A549 (cell line): ENCODE measurements around the gene PREX1. TPM values are rescaled to one million over a fixed set of nuclear protein-coding genes. Genes with fewer than 3 reads are reported as not detected.

ENCODE experiments used
- ATAC-seq, 2 experiments: fragments of 200-7000 bp in 1 of 2; fragments of >200 bp in 1 of 2; cut with Nextera tagmentation in 1 of 2; cut with Tn5 transposase in 1 of 2; 3 replicates each; pipeline versions ENCODE4 v1.8.0 to v1.9.1; 2018 to 2020; ENCODE audit warnings: mild to moderate bottlenecking in 1 of 2, moderate library complexity in 1 of 2
- CTCF ChIA-PET: fragments of 300-600 bp; sonication (Branson Sonifier 250); formaldehyde crosslinking; extraction: SDS; loops from one replicate; lab custom pipeline; 2021; ENCODE audit warnings: antibody characterized with exemption, inconsistent platforms; lab: Yijun Ruan, JAX
- POLR2A ChIA-PET: fragments of 350-600 bp; formaldehyde crosslinking; extraction: SDS; loops from one replicate; lab custom pipeline; 2021; ENCODE audit warnings: antibody characterized with exemption, inconsistent platforms; lab: Yijun Ruan, JAX
- DNase-seq, 2 experiments: peaks; one replicate each; pipeline versions ENCODE4 v3.0.0 to v3.0.0-alpha.2; 2011 to 2016; ENCODE audit warnings: low read depth in 1 of 2, low spot score in 1 of 2
- FAIRE-seq: peaks from 2 replicates; lab custom pipeline; 2011; peaks lifted over from hg19 to GRCh38; lab: Jason Lieb, UNC
- H3K27ac ChIP-seq, 2 experiments: fragments of >200 bp; sonication (Bioruptor Twin); formaldehyde crosslinking; 3 replicates each; pipeline ENCODE4 v1.5.1; 2016 to 2017
- H3K4me1 ChIP-seq: fragments of >200 bp; sonication (Bioruptor Twin); formaldehyde crosslinking; 3 replicates; pipeline ENCODE4 v1.6.1; 2016
- H3K4me2 ChIP-seq: fragments of >200 bp; sonication (Bioruptor Twin); formaldehyde crosslinking; 3 replicates; pipeline ENCODE4 v1.6.1; 2016
- H3K4me3 ChIP-seq: fragments of >200 bp; sonication (Bioruptor Twin); formaldehyde crosslinking; 3 replicates; pipeline ENCODE4 v1.5.1; 2016
- H3K9me3 ChIP-seq: fragments of >200 bp; sonication (Bioruptor Twin); formaldehyde crosslinking; 3 replicates; pipeline ENCODE4 v1.6.1; 2016
- CBX2 ChIP-seq: fragments of 200-600 bp; sonication (generic); IDR thresholded peaks from 2 replicates; pipeline ENCODE4 v1.6.1; 2016; ENCODE audit warnings: low read depth, mild to moderate bottlenecking, borderline replicate concordance
- EHF ChIP-seq: fragments of 250-450 bp; sonication (Bioruptor Pico); IDR thresholded peaks from 2 replicates; pipeline ENCODE4 v1.5.0; 2020; ENCODE audit warnings: mild to moderate bottlenecking
- ESRRA ChIP-seq: fragments of 150-350 bp; IDR thresholded peaks from 2 replicates; pipeline ENCODE4 v1.6.1; 2014; ENCODE audit warnings: mild to moderate bottlenecking, low read length, borderline replicate concordance
- FOSB ChIP-seq: fragments of 250-450 bp; sonication (Bioruptor Pico); IDR thresholded peaks from 2 replicates; pipeline ENCODE4 v1.5.0; 2020; ENCODE audit warnings: mild to moderate bottlenecking, moderate library complexity
- FOSL2 ChIP-seq, 2 experiments: fragments of 450-650 bp in 1 of 2; fragments of >200 bp in 1 of 2; sonication (Bioruptor Twin) in 1 of 2; formaldehyde crosslinking; IDR thresholded peaks; 2 replicates each; pipeline versions ENCODE4 v1.5.0 to v1.6.1; 2016 to 2020; ENCODE audit warnings: mild to moderate bottlenecking in 1 of 2, moderate library complexity in 1 of 2
- GATA3 ChIP-seq: IDR thresholded peaks from 2 replicates; pipeline ENCODE4 v1.6.1; 2012; ENCODE audit warnings: borderline replicate concordance
- HEYL ChIP-seq: fragments of 250-450 bp; sonication (Bioruptor Pico); IDR thresholded peaks from 2 replicates; pipeline ENCODE4 v1.8.0; 2021; ENCODE audit warnings: mild to moderate bottlenecking, moderate library complexity
- HOXA7 ChIP-seq: fragments of 250-450 bp; sonication (Bioruptor Pico); IDR thresholded peaks from 2 replicates; pipeline ENCODE4 v1.5.0; 2020; ENCODE audit warnings: mild to moderate bottlenecking, moderate library complexity
- HOXB13 ChIP-seq: fragments of 250-450 bp; sonication (Bioruptor Pico); IDR thresholded peaks from 2 replicates; pipeline ENCODE4 v1.5.0; 2020; ENCODE audit warnings: low read depth, mild to moderate bottlenecking, moderate library complexity
- HOXB5 ChIP-seq: fragments of 250-450 bp; sonication (Bioruptor Pico); IDR thresholded peaks from 2 replicates; pipeline ENCODE4 v1.5.0; 2020; ENCODE audit warnings: mild to moderate bottlenecking, moderate library complexity
- JUN ChIP-seq, 2 experiments: fragments of >200 bp; sonication (Bioruptor Twin); formaldehyde crosslinking; IDR thresholded peaks; 2 replicates in 1 of 2; 3 replicates in 1 of 2; pipeline ENCODE4 v1.6.1; 2016 to 2017
- JUNB ChIP-seq: fragments of >200 bp; sonication (Bioruptor Twin); formaldehyde crosslinking; IDR thresholded peaks from 2 replicates; pipeline ENCODE4 v1.6.1; 2016
- MAFK ChIP-seq: fragments of 450-650 bp; IDR thresholded peaks from 2 replicates; pipeline ENCODE4 v1.6.1; 2014; ENCODE audit not compliant: partially characterized antibody
- NR3C1 ChIP-seq: fragments of >200 bp; sonication (Bioruptor Twin); formaldehyde crosslinking; IDR thresholded peaks from 3 replicates; pipeline ENCODE4 v1.6.1; 2017
- POLR2A ChIP-seq: IDR thresholded peaks from 2 replicates; pipeline ENCODE4 v1.6.1; 2012; ENCODE audit warnings: mild to moderate bottlenecking, low read length
- RCOR1 ChIP-seq: fragments of 150-350 bp; IDR thresholded peaks from 2 replicates; pipeline ENCODE4 v1.6.1; 2014; ENCODE audit warnings: antibody characterized with exemption, low read length, low read depth
- RFX5 ChIP-seq: fragments of 450-650 bp; IDR thresholded peaks from 2 replicates; pipeline ENCODE4 v1.7.1; 2014; ENCODE audit warnings: antibody characterized with exemption, mild to moderate bottlenecking, moderate library complexity
- SREBF2 ChIP-seq: fragments of 450-650 bp; IDR thresholded peaks from 2 replicates; pipeline ENCODE4 v1.6.1; 2014; ENCODE audit warnings: mild to moderate bottlenecking, moderate library complexity
- TP53 ChIP-seq: fragments of 250-450 bp; sonication (Bioruptor Pico); IDR thresholded peaks from 2 replicates; pipeline ENCODE4 v1.5.0; 2021; ENCODE audit warnings: mild to moderate bottlenecking, moderate library complexity
- ZFP36 ChIP-seq: fragments of 450-650 bp; IDR thresholded peaks from 2 replicates; pipeline ENCODE4 v1.6.1; 2014; ENCODE audit warnings: borderline replicate concordance; ENCODE audit not compliant: partially characterized antibody
- ZNF302 ChIP-seq: fragments of 250-450 bp; sonication (Bioruptor Pico); IDR thresholded peaks from 2 replicates; pipeline ENCODE4 v1.9.0; 2021; ENCODE audit warnings: inconsistent platforms, mild to moderate bottlenecking, moderate library complexity
- WGBS: methylation state at CpG from one replicate; pipeline ENCODE4 v1.1.6; 2017; ENCODE audit errors: missing lambda C conversion rate; 5-methylcytosine and 5-hydroxymethylcytosine counted together
- polyA plus RNA-seq, 4 experiments: library from polyadenylated mRNA; depleted of rRNA in 3 of 4; stranded (reverse); fragments of >200 nt; fragmentation: RNase III in 1 of 4; extraction: RNeasy Plus Mini Kit Qiagen cat#74134 plus additional on column Dnase treatment in 1 of 4; gene quantifications; 2 replicates in 3 of 4; 3 replicates in 1 of 4; pipeline ENCODE4 v1.2.3, GENCODE V29; 2011 to 2017
- TF ChIP-seq, protein P1 (sequence below): fragments of 250-450 bp; sonication (Bioruptor Pico); IDR thresholded peaks from 2 replicates; pipeline ENCODE4 v1.5.0; 2021; ENCODE audit warnings: mild to moderate bottlenecking, moderate library complexity, borderline replicate concordance
- TF ChIP-seq, protein P2 (sequence below): fragments of >200 bp; sonication (Bioruptor Twin); formaldehyde crosslinking; IDR thresholded peaks from 3 replicates; pipeline ENCODE4 v1.5.1; 2016
- TF ChIP-seq, protein P3 (sequence below): fragments of 250-450 bp; sonication (Bioruptor Pico); IDR thresholded peaks from 2 replicates; pipeline ENCODE4 v1.5.0; 2020; ENCODE audit warnings: low read depth, mild to moderate bottlenecking, moderate library complexity
- TF ChIP-seq, protein P4 (sequence below): fragments of 150-350 bp; IDR thresholded peaks from 2 replicates; pipeline ENCODE4 v1.6.1; 2014; ENCODE audit warnings: low read depth, mild to moderate bottlenecking, low read length

Gene PREX1
- polyA plus RNA-seq, 2 of the 4 experiments (the other 2 are of a cell fraction), result 3.6 to 4.2 TPM

DNA sequence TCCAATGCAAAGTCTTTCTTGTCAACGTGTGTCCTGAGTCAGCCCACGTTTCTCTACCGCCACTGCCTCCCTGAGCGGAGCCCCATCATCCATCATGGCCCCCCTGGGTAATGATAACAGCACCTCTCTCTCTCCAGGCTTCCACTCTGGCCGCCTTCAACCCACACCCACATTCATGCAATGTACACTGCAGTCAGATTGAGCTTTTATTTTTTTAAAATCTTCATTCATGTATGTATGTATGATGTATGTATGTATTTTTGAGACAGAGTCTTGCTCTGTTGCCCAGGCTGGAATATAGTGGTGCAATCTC lies 245.2 kb downstream of the PREX1 start:
- no peak overlapping the region for H3K4me3 ChIP-seq
- no peaks in the 10 kb centered on the region for H3K4me1 ChIP-seq
- no peak overlapping the region for H3K4me2 ChIP-seq
- DNase-seq (no peak), ATAC-seq (no peak), FAIRE-seq (no peak)
- no peak overlapping the region for H3K27ac ChIP-seq
- TF ChIP-seq HOXA7 (CRISPR knock-in tag) (no peak), FOSB (CRISPR knock-in tag) (no peak), RCOR1 (no peak), TP53 (no peak), HOXB5 (CRISPR knock-in tag) (no peak), CBX2 (no peak), EHF (CRISPR knock-in tag) (no peak), MAFK (no peak)
- TF ChIP-seq, protein P1, sequence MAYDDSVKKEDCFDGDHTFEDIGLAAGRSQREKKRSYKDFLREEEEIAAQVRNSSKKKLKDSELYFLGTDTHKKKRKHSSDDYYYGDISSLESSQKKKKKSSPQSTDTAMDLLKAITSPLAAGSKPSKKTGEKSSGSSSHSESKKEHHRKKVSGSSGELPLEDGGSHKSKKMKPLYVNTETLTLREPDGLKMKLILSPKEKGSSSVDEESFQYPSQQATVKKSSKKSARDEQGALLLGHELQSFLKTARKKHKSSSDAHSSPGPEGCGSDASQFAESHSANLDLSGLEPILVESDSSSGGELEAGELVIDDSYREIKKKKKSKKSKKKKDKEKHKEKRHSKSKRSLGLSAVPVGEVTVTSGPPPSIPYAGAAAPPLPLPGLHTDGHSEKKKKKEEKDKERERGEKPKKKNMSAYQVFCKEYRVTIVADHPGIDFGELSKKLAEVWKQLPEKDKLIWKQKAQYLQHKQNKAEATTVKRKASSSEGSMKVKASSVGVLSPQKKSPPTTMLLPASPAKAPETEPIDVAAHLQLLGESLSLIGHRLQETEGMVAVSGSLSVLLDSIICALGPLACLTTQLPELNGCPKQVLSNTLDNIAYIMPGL, result no peak
- TF ChIP-seq, protein P2, sequence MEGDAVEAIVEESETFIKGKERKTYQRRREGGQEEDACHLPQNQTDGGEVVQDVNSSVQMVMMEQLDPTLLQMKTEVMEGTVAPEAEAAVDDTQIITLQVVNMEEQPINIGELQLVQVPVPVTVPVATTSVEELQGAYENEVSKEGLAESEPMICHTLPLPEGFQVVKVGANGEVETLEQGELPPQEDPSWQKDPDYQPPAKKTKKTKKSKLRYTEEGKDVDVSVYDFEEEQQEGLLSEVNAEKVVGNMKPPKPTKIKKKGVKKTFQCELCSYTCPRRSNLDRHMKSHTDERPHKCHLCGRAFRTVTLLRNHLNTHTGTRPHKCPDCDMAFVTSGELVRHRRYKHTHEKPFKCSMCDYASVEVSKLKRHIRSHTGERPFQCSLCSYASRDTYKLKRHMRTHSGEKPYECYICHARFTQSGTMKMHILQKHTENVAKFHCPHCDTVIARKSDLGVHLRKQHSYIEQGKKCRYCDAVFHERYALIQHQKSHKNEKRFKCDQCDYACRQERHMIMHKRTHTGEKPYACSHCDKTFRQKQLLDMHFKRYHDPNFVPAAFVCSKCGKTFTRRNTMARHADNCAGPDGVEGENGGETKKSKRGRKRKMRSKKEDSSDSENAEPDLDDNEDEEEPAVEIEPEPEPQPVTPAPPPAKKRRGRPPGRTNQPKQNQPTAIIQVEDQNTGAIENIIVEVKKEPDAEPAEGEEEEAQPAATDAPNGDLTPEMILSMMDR, result no peak
- POLR2A ChIA-PET, result no interaction called here
- WGBS, result 34% methylated on average over 5 of the region's 5 CpGs
- no peaks in the 10 kb centered on the region for H3K9me3 ChIP-seq
- CTCF ChIA-PET, result interaction anchor here (0.8 to 1.9 kb wide), 4 partner anchors 38 to 796 kb away, joined by 3 to 7 read pairs (median 4); no protein-coding TSS in a partner anchor

DNA sequence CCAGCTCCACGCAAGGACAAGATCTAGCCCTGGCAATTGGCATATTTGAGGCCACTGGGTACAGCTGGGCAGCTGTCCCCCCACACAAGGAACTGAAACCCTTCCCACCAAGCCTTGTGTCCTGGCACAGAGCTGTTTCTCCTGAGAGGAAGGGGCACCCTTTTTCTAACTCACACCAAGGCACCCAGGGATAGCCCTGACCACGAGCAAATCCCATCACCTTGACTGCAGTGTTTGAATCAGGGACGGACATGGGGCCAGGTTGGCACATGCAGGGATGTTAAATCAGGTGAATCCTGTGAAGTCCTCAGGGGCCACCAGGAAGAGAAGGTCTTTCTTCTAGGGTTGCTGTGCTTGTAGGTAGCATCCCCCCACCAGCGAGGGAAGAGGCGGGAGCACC lies 246.6 kb downstream of the PREX1 start:
- no peak for FAIRE-seq

More for the DNA sequence above, 246.6 kb downstream of the PREX1 start:
- ChIA-PET POLR2A (no interaction called here), CTCF (interaction anchor here (0.9 kb wide), 1 partner anchor 39 kb away, joined by 3 read pairs; no protein-coding TSS in a partner anchor)
- Histone ChIP-seq H3K27ac (no peak overlapping the region), H3K4me2 (no peak overlapping the region), H3K4me1 (no peaks in the 10 kb centered on the region), H3K4me3 (no peak overlapping the region), H3K9me3 (no peaks in the 10 kb centered on the region)
- ATAC-seq, result no peak
- WGBS, result 34% methylated on average over 5 of the region's 5 CpGs
- TF ChIP-seq JUN (IDR thresholded peaks at IDR 0.05) (no peak), JUNB (no peak), HEYL (CRISPR knock-in tag) (no peak), RCOR1 (no peak), FOSL2 (IDR thresholded peaks at IDR 0.05) (no peak), FOSL2 (CRISPR knock-in tag; IDR thresholded peaks at IDR 0.05) (no peak), RFX5 (no peak), ESRRA (no peak), ZFP36 (no peak), SREBF2 (no peak), POLR2A (no peak), GATA3 (no peak), ZNF302 (CRISPR knock-in tag) (no peak), NR3C1 (no peak), HOXB13 (CRISPR knock-in tag) (no peak)
- TF ChIP-seq, protein P3, sequence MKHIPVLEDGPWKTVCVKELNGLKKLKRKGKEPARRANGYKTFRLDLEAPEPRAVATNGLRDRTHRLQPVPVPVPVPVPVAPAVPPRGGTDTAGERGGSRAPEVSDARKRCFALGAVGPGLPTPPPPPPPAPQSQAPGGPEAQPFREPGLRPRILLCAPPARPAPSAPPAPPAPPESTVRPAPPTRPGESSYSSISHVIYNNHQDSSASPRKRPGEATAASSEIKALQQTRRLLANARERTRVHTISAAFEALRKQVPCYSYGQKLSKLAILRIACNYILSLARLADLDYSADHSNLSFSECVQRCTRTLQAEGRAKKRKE (CRISPR knock-in tag), result no peak
- TF ChIP-seq, protein P4, sequence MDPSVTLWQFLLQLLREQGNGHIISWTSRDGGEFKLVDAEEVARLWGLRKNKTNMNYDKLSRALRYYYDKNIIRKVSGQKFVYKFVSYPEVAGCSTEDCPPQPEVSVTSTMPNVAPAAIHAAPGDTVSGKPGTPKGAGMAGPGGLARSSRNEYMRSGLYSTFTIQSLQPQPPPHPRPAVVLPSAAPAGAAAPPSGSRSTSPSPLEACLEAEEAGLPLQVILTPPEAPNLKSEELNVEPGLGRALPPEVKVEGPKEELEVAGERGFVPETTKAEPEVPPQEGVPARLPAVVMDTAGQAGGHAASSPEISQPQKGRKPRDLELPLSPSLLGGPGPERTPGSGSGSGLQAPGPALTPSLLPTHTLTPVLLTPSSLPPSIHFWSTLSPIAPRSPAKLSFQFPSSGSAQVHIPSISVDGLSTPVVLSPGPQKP, result no peak
- TF ChIP-seq, all 56 proteins: peak for 0
- DNase-seq, result no peak
